ENCODE data around the gene TNFSF11. TPM values are rescaled to one million over a fixed set of nuclear protein-coding genes. Genes with fewer than 3 reads are reported as not detected.
A peak's percentile ranks its signal among the peaks of the same experiment; 100 is the strongest.

TNFSF11 gene
- total and polyA plus RNA-seq, 2 experiments from 2014 or later = 9.9 TPM

GRCh38 chr13:42526276-42526675, 47.7 kb upstream of the TNFSF11 start:
- H3K36me3 Mint-ChIP-seq (ENCODE audit: low read depth) = no peaks in the 10 kb centered on the region
- Histone ChIP-seq H3K36me3 (ENCODE audit: insufficient read depth) (no peaks in the 10 kb centered on the region), H3K4me1 (ENCODE audit: insufficient read depth) (no peaks in the 10 kb centered on the region), H3F3A (replicated peaks; ENCODE audit: low read depth) (no peaks in the 10 kb centered on the region), H4K20me1 (replicated peaks; ENCODE audit: insufficient read depth) (no peaks in the 10 kb centered on the region), H3K27ac (ENCODE audit: low read depth) (no peak overlapping the region), H2AFZ (0 out of 2 replicates have a peak overlapping the region, but pooled peaks have one; percentile 63), H3K27me3 (ENCODE audit: insufficient read depth) (no peaks in the 10 kb centered on the region), H3K9me2 (ENCODE audit: insufficient read depth) (peaks cover 17% of the 10 kb centered on the region; the same call in 1 of the 2 replicates), H3K79me2 (replicated peaks; ENCODE audit: insufficient read depth) (no peaks in the 10 kb centered on the region), H3K4me3 (no peak overlapping the region), H3K4me2 (no peak overlapping the region)
- no peaks in the 10 kb centered on the region for H3K4me1 Mint-ChIP-seq
- peaks cover 6% of the 10 kb centered on the region; the same call in 2 of the 3 replicates for H3K9me3 Mint-ChIP-seq
- no peak for ATAC-seq
- DNase-seq (ENCODE audit: low spot score) = no peak
- TF ChIP-seq ZNF331 (CRISPR knock-in tag; IDR thresholded peaks at IDR 0.05; ENCODE audit: low read depth) (no peak), CTCF (conservative IDR thresholded peaks at IDR 0.05; ENCODE audit: low read depth in 2 of 2) (no peak), ETS1 (IDR thresholded peaks at IDR 0.05) (no peak)
- no peak overlapping the region for H3K27ac Mint-ChIP-seq
- H3K4me3 Mint-ChIP-seq = no peak overlapping the region
- H3K27me3 Mint-ChIP-seq (ENCODE audit: insufficient read depth, low read depth, poor library complexity) = peaks cover 3% of the 10 kb centered on the region

GRCh38 chr13:42526804-42527203, 47.1 kb upstream of the TNFSF11 start:
- ATAC-seq (no peak), DNase-seq (ENCODE audit: low spot score) (no peak)
- H3K27ac Mint-ChIP-seq = no peak overlapping the region
- no peak overlapping the region for H3K4me2 ChIP-seq
- no peak overlapping the region for H2AFZ ChIP-seq
- H3K4me1 Mint-ChIP-seq = no peaks in the 10 kb centered on the region
- no peak overlapping the region for H3K4me3 Mint-ChIP-seq
- H3K9me2 ChIP-seq (ENCODE audit: insufficient read depth) = peaks cover 18% of the 10 kb centered on the region; the same call in 1 of the 2 replicates
- no peaks in the 10 kb centered on the region for H3K36me3 Mint-ChIP-seq (ENCODE audit: low read depth)
- no peaks in the 10 kb centered on the region for H3K36me3 ChIP-seq (ENCODE audit: insufficient read depth)
- H3K27ac ChIP-seq (ENCODE audit: low read depth) = no peak overlapping the region
- H3K27me3 ChIP-seq (ENCODE audit: insufficient read depth) = no peaks in the 10 kb centered on the region
- no peaks in the 10 kb centered on the region for H4K20me1 ChIP-seq (replicated peaks; ENCODE audit: insufficient read depth)
- H3K4me1 ChIP-seq (ENCODE audit: insufficient read depth) = no peaks in the 10 kb centered on the region
- TF ChIP-seq ZNF331 (CRISPR knock-in tag; IDR thresholded peaks at IDR 0.05; ENCODE audit: low read depth) (no peak), STAT1 (IDR thresholded peaks at IDR 0.05; ENCODE audit: unreplicated experiment) (no peak), CREB1 (CRISPR knock-in tag; IDR thresholded peaks at IDR 0.05; ENCODE audit: low read depth) (no peak), ZNF462 (CRISPR knock-in tag; IDR thresholded peaks at IDR 0.05) (no peak), POLR2AphosphoS5 (IDR thresholded peaks at IDR 0.05; ENCODE audit: low read depth) (no peak)
- no peak overlapping the region for H3K4me3 ChIP-seq
- H3K9me3 Mint-ChIP-seq = peaks cover 6% of the 10 kb centered on the region; the same call in 2 of the 3 replicates
- H3K27me3 Mint-ChIP-seq (ENCODE audit: insufficient read depth, low read depth, poor library complexity) = peaks cover 3% of the 10 kb centered on the region
- no peaks in the 10 kb centered on the region for H3K79me2 ChIP-seq (replicated peaks; ENCODE audit: insufficient read depth)
- H3F3A ChIP-seq (replicated peaks; ENCODE audit: low read depth) = no peaks in the 10 kb centered on the region
